ENCODE data around the gene CENPP.

DNA sequence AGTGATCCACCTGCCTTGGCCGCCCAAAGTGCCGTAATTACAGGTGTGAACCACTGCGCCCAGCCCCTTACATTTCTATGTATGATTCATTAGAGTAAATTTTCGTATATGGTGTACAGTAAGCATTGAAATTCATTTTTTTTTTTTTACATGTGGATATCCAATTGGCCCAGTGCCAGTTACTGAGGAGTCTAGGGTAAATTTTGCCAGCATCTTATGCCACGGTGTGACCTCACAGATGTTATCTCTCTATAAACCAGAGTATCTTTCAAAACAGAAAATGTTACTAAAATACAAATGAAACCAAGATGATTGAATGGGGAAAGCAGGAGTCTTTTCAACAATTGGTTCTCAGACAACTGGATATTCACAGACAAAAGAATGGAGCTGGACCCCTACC, 279.5 kb downstream of the CENPP start:
- TF ChIP-seq EP300 (IDR thresholded peaks at IDR 0.05) (no peak), EHMT2 (IDR thresholded peaks at IDR 0.05; ENCODE audit: low read depth) (no peak), POLR2AphosphoS2 (conservative IDR thresholded peaks at IDR 0.05; ENCODE audit: low read length) (no peak), ZSCAN20 (CRISPR knock-in tag; IDR thresholded peaks at IDR 0.05) (no peak)
- TF ChIP-seq, protein P1, sequence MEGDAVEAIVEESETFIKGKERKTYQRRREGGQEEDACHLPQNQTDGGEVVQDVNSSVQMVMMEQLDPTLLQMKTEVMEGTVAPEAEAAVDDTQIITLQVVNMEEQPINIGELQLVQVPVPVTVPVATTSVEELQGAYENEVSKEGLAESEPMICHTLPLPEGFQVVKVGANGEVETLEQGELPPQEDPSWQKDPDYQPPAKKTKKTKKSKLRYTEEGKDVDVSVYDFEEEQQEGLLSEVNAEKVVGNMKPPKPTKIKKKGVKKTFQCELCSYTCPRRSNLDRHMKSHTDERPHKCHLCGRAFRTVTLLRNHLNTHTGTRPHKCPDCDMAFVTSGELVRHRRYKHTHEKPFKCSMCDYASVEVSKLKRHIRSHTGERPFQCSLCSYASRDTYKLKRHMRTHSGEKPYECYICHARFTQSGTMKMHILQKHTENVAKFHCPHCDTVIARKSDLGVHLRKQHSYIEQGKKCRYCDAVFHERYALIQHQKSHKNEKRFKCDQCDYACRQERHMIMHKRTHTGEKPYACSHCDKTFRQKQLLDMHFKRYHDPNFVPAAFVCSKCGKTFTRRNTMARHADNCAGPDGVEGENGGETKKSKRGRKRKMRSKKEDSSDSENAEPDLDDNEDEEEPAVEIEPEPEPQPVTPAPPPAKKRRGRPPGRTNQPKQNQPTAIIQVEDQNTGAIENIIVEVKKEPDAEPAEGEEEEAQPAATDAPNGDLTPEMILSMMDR (IDR thresholded peaks at IDR 0.05): no peak

Data from A549 (cell line).